Karpas-422 (cell line): ENCODE data around the gene SCARB2. TPM values are rescaled to one million over a fixed set of nuclear protein-coding genes. Genes with fewer than 3 reads are reported as not detected.
A peak's percentile ranks its signal among the peaks of the same experiment; 100 is the strongest.

Experiments
- DNase-seq: peaks from one replicate; pipeline ENCODE4 v3.0.0-alpha.2; 2015
- H2AFZ ChIP-seq: fragments of 200-600 bp; sonication (generic); 2 replicates; pipeline ENCODE4 v1.6.1; 2014; ENCODE audit warnings: antibody characterized with exemption, low read length, mixed read lengths
- H3K27ac ChIP-seq: fragments of 200-600 bp; sonication (generic); 2 replicates; pipeline ENCODE4 v1.5.1; 2014; ENCODE audit warnings: mild to moderate bottlenecking, low read length, moderate library complexity
- H3K27me3 ChIP-seq: fragments of 200-600 bp; sonication (generic); 2 replicates; pipeline ENCODE4 v1.6.1; 2014; ENCODE audit warnings: low read length, mixed read lengths
- H3K36me3 ChIP-seq: fragments of 200-600 bp; sonication (generic); 2 replicates; pipeline ENCODE4 v1.6.1; 2014; ENCODE audit warnings: low read length, mixed read lengths; ENCODE audit not compliant: insufficient read depth
- H3K4me1 ChIP-seq: fragments of 200-600 bp; sonication (generic); 2 replicates; pipeline ENCODE4 v1.6.1; 2014; ENCODE audit warnings: mild to moderate bottlenecking, low read length, mixed read lengths
- H3K4me2 ChIP-seq: fragments of 200-600 bp; sonication (generic); 2 replicates; pipeline ENCODE4 v1.6.1; 2014; ENCODE audit warnings: low read length, low read depth, mild to moderate bottlenecking; ENCODE audit not compliant: poor library complexity, severe bottlenecking
- H3K4me3 ChIP-seq: fragments of 200-600 bp; sonication (generic); 2 replicates; pipeline ENCODE4 v1.5.1; 2014; ENCODE audit warnings: mild to moderate bottlenecking, antibody characterized with exemption, low read length, mixed read lengths
- H3K79me2 ChIP-seq: fragments of 200-600 bp; sonication (generic); 2 replicates; pipeline ENCODE4 v1.6.1; 2014; ENCODE audit warnings: mild to moderate bottlenecking, low read length, mixed read lengths
- H3K9ac ChIP-seq: fragments of 200-600 bp; sonication (generic); 2 replicates; pipeline ENCODE4 v1.6.0; 2014; ENCODE audit warnings: low read length
- H3K9me2 ChIP-seq: fragments of 200-600 bp; sonication (generic), shearing (Covaris generic); replicated peaks from 2 replicates; pipeline ENCODE4 v1.6.0; 2014; ENCODE audit warnings: mild to moderate bottlenecking, low read length, moderate library complexity; ENCODE audit not compliant: insufficient read depth
- H3K9me3 ChIP-seq: fragments of 300-700, 200-600 bp; sonication (generic); 2 replicates; pipeline ENCODE4 v1.6.1; 2014; ENCODE audit warnings: low read length, mixed read lengths
- H4K20me1 ChIP-seq: fragments of 200-600 bp; sonication (generic); 2 replicates; pipeline ENCODE4 v1.6.1; 2014; ENCODE audit warnings: mild to moderate bottlenecking, antibody characterized with exemption, low read length, low read depth; ENCODE audit not compliant: insufficient read depth
- total RNA-seq: library from RNA; depleted of rRNA; stranded (reverse); fragments of >200 nt; shearing (Covaris generic); gene quantifications from 2 replicates; pipeline ENCODE4 v1.2.3, GENCODE V29; 2014; ENCODE audit warnings: low replicate concordance

The SCARB2 gene
- total RNA-seq, 1 experiment from 2014 or later = 6.8 TPM

- Histone ChIP-seq H3K79me2 (no peaks in the 10 kb centered on the region), H3K27me3 (no peaks in the 10 kb centered on the region), H4K20me1 (no peaks in the 10 kb centered on the region), H3K36me3 (no peaks in the 10 kb centered on the region), H3K9me3 (no peaks in the 10 kb centered on the region), H3K4me1 (no peaks in the 10 kb centered on the region), H3K27ac (no peak overlapping the region), H3K9me2 (no peaks in the 10 kb centered on the region), H3K9ac (no peak overlapping the region), H3K4me3 (no peak overlapping the region), H2AFZ (no peak overlapping the region), H3K4me2 (no peak overlapping the region)
- no peak for DNase-seq
Observed at GRCh38 chr4:76224171-76224570, 10.5 kb upstream of the SCARB2 start.

- H3K79me2 ChIP-seq = no peaks in the 10 kb centered on the region
- H3K9me2 ChIP-seq = no peaks in the 10 kb centered on the region
- DNase-seq = no peak
- H3K4me3 ChIP-seq = no peak overlapping the region
- H2AFZ ChIP-seq = no peak overlapping the region
- no peaks in the 10 kb centered on the region for H4K20me1 ChIP-seq
- H3K4me1 ChIP-seq = peaks cover 7% of the 10 kb centered on the region
- H3K27me3 ChIP-seq = no peaks in the 10 kb centered on the region
- no peaks in the 10 kb centered on the region for H3K9me3 ChIP-seq
- H3K36me3 ChIP-seq = no peaks in the 10 kb centered on the region
- no peak overlapping the region for H3K9ac ChIP-seq
- no peak overlapping the region for H3K4me2 ChIP-seq
- no peak overlapping the region for H3K27ac ChIP-seq
Observed at GRCh38 chr4:76219299-76220055, 5.9 kb upstream of the SCARB2 start.

GRCh38 chr4:76216975-76217814 lies 3.6 kb upstream of the SCARB2 start:
- Histone ChIP-seq H3K9me2 (no peaks in the 10 kb centered on the region), H3K27ac (no peak overlapping the region), H3K27me3 (no peaks in the 10 kb centered on the region), H4K20me1 (no peaks in the 10 kb centered on the region), H3K4me3 (no peak overlapping the region), H3K4me1 (peaks cover 20% of the 10 kb centered on the region), H3K9me3 (no peaks in the 10 kb centered on the region), H3K9ac (no peak overlapping the region), H3K4me2 (no peak overlapping the region), H2AFZ (no peak overlapping the region), H3K36me3 (no peaks in the 10 kb centered on the region), H3K79me2 (no peaks in the 10 kb centered on the region)
- DNase-seq = no peak

- no peak overlapping the region for H3K4me3 ChIP-seq
- no peak overlapping the region for H2AFZ ChIP-seq
- H3K9me3 ChIP-seq = no peaks in the 10 kb centered on the region
- no peaks in the 10 kb centered on the region for H3K9me2 ChIP-seq
- H3K27me3 ChIP-seq = no peaks in the 10 kb centered on the region
- no peaks in the 10 kb centered on the region for H4K20me1 ChIP-seq
- H3K9ac ChIP-seq = no peak overlapping the region
- DNase-seq = no peak
- H3K36me3 ChIP-seq = no peaks in the 10 kb centered on the region
- no peaks in the 10 kb centered on the region for H3K79me2 ChIP-seq
- no peak overlapping the region for H3K4me2 ChIP-seq
- H3K27ac ChIP-seq = no peak overlapping the region
- peaks cover 20% of the 10 kb centered on the region for H3K4me1 ChIP-seq
Observed at GRCh38 chr4:76216524-76216923, 2.9 kb upstream of the SCARB2 start.

- Histone ChIP-seq H3K9ac (peak overlapping the region; percentile 76; the same call in 1 of the 2 replicates), H3K4me2 (peak overlapping the region; percentile 84), H3K27me3 (no peaks in the 10 kb centered on the region), H3K9me3 (no peaks in the 10 kb centered on the region), H3K36me3 (no peaks in the 10 kb centered on the region), H3K79me2 (no peaks in the 10 kb centered on the region), H3K27ac (no peak overlapping the region), H3K4me3 (peak overlapping the region; percentile 71; the same call in 1 of the 2 replicates), H3K4me1 (peaks cover 20% of the 10 kb centered on the region), H3K9me2 (no peaks in the 10 kb centered on the region), H2AFZ (no peak overlapping the region), H4K20me1 (no peaks in the 10 kb centered on the region)
- no peak for DNase-seq
Observed at GRCh38 chr4:76215077-76215476, 1.5 kb upstream of the SCARB2 start.

GRCh38 chr4:76214177-76214675 lies 602 bp upstream of the SCARB2 start:
- H3K4me3 ChIP-seq = peak overlapping the region; percentile 71
- H3K36me3 ChIP-seq = no peaks in the 10 kb centered on the region
- H3K79me2 ChIP-seq = no peaks in the 10 kb centered on the region
- no peaks in the 10 kb centered on the region for H3K9me2 ChIP-seq
- H3K4me2 ChIP-seq = peak overlapping the region; percentile 84
- H3K4me1 ChIP-seq = peaks cover 20% of the 10 kb centered on the region
- DNase-seq = peak; percentile 41
- peak overlapping the region; percentile 97 for H2AFZ ChIP-seq
- H4K20me1 ChIP-seq = no peaks in the 10 kb centered on the region
- peak overlapping the region; percentile 76 for H3K9ac ChIP-seq
- H3K27ac ChIP-seq = no peak overlapping the region
- H3K27me3 ChIP-seq = no peaks in the 10 kb centered on the region
- no peaks in the 10 kb centered on the region for H3K9me3 ChIP-seq

GRCh38 chr4:76212851-76213414 lies 691 bp downstream of the SCARB2 start:
- Histone ChIP-seq H3K27ac (no peak overlapping the region), H3K4me1 (peaks cover 20% of the 10 kb centered on the region), H3K9ac (peak overlapping the region; percentile 76), H3K9me2 (no peaks in the 10 kb centered on the region), H3K79me2 (no peaks in the 10 kb centered on the region), H3K4me3 (peak overlapping the region; percentile 71), H2AFZ (0 out of 2 replicates have a peak overlapping the region, but pooled peaks have one; percentile 50), H3K9me3 (no peaks in the 10 kb centered on the region), H3K36me3 (no peaks in the 10 kb centered on the region), H3K27me3 (no peaks in the 10 kb centered on the region), H4K20me1 (no peaks in the 10 kb centered on the region), H3K4me2 (peak overlapping the region; percentile 84)
- no peak for DNase-seq
